ENCODE data around the gene CFHR4.
"Not testable (repeated sequence)": the region's sequence is repeated elsewhere in the genome, so short reads cannot be mapped to it uniquely, and the experiment has no call there.

The CFHR4 gene

GRCh38 chr1:196887515-196888239 lies at the start of gene CFHR4:
CFHR4 (plus strand) TSS chr1:196888052; CDS start chr1:196888151, 99 bp downstream.
- no peak for DNase-seq

- not testable (repeated sequence) for DNase-seq
These were observed 38.0 kb upstream of the CFHR4 start for GRCh38 chr1:196849613-196850492.

DNA sequence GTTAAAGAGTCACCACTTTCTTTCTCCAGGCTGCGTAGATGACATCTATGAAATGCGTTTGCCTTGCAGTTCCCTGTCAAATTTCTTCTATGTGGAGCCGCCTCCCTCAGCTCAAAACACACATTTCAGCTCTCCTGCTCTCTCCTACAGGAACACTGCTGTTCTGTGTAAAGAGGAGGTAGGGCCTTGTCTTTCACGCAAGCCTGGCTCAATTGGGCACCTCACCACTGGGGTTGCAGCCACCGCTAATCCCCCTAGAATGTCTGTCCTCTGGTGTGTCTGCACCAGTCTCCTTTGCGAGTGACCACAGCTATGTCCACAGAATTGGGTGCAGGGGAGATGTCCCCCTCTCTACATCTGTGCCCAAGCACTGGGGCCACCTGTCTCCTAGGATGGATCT lies 31.8 kb upstream of the CFHR4 start:
- no peak for DNase-seq

DNA sequence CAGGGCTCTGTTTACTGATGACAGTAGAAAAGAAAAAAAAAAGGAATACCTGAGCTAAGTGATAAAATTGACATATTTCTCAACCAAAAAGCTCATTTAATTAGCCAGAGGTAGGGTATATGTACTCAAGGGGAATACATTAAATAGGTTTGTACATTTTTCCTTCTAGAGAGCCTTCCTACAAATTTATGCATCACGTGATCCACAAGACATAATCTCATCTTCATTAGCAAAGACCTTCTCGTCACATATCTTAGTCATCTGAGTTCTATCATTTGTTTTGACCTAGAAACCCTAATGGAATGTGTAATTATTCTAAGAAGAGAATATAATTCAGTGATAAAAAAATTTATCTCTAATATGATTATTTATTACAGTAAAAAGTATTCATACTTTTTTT lies 30.7 kb upstream of the CFHR4 start:
- DNase-seq: no peak

DNA sequence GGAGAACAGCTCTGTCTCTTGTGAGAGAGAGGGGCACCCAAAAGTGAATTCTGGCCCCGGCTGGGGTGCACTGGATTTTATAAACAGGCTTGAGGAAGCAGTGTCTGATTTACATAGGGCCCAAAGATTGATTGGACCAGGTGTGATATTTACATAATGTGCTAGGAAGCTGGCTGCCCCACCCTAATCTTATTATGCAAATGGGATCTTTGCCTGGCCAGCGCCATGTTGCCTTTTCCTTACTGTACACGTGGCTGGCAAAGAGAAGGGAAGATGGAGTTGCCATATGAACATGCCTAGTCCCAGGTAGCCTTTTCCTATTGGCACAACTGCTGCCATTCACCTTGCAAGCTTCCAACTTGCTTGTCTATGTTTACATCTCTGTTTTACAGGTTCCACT lies 29.0 kb upstream of the CFHR4 start:
- DNase-seq: no peak

DNA sequence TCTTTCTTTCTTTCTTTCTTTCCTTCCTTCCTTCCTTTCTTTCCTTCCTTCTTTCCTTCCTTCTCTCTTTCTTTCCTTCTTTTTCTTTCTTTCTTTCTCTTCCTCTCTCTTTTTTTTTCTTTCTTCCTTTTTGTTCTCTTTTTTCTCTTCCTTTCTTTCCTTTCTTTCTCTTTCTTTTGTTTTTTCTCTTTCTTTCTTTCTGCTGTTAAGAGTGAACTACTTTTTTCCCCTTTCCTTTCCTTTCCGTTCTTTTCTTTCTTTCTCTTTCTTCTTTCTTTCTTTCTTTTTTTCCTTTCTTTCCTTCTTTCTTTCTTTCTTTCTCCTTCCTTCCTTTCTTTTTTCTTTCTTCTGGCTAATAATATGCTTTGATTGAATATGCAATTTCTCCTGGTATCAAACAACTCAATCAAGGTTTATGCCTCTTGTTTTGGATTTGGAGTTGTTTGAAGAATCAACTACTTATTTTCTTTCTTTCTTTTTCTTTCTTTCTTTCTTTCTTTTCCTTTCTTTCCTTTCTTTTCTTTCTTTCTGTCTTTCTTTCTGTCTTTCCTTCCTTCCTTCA lies 27.4 kb upstream of the CFHR4 start:
- no peak for DNase-seq

DNA sequence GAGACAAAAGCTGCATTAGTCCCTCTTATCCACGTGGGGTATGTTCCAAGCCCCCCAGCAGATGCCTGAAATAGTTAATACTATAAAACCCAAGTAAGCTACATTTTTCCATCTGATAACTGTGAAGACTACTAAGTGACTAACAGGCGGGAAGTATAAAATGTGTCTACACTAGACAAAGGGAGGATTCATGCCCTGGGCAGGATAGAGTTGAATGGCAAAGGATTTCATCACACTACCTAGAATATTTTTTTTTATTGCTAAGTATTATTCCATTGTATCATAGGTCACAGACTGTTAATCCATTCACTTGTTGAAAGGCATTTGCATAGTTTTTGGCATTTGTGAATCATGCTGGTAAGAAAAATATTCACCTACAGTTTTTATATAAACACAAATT lies 26.4 kb upstream of the CFHR4 start:
- DNase-seq: no peak

DNA sequence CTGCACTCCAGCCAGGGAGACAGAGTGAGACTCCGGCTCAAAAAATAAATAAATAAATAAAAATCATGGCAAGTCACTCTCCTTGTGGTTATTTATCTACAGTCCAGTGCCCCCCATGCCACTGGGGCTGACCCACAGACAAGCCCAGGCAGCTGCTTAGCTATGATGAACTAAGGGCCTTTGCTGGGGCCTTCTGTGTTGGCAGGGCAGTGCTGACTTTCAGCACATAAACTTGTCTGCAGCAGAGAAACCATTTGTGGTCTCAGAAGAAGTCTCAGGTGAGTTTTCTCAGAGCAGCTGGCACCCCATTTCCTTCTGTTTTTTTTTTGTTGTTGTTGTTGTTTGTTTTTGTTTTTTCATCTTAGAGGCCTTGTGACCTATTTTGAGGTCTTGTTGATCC lies 20.9 kb upstream of the CFHR4 start:
- DNase-seq: no peak

DNA sequence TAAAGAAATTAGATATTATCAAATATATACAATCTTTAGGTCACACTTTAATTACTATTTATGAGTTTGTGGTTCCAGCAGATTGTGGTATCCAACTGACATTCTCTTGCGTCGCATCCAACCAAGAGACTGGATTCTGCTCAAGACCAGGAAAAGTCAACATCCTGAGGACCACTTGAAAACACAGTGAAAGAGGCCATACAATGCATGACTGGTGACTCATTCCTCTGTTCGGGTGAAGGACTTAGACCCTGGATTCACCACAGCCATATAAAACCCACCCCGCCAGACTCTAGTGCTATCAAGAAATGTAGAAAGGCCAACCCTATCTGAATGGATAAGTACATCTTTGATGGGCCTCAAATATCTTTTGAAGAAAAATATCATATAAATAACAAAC lies 14.5 kb upstream of the CFHR4 start:
- DNase-seq: no peak

DNA sequence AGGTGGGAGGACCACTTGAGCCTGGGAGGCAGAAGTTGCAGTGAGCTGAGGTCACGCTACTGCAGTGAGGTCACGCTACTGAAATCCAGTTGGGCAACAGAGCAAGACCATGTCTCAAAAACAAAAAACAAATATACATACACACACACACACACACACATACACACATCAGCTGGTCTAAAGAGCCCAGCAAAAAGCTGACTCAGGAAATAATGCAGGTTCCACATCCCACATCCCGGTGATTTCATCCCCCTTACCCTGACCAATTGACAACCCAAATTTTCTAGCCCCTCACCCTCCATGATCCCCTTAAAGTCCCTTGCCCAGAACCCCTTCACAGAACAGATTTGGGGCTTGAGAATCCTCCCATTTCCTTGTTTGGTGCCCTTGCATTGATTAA lies 11.9 kb upstream of the CFHR4 start:
- no peak for DNase-seq

- no peak for DNase-seq
These were observed 9.9 kb upstream of the CFHR4 start for GRCh38 chr1:196877964-196878363.

DNA sequence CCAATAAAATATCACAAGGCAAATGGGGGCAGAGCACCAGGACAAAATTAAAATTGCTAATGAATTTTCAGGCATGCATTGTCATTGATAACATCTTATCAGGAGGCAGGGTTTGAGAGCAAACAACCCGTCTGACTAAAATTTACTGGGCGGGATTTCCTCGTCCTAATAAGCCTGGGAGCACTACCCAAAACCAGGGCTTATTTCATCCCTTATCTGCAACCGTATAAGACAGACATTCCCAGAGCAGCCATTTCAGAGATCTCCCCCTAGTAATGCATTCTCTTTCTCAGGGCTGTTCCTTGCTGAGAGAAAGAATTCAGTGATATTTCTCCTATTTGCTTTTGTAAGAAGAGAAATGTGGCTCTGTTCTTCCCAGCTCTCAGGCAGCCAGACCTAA lies 1.3 kb upstream of the CFHR4 start:
- not testable (repeated sequence) for DNase-seq

- no peak for DNase-seq
These were observed 2.8 kb downstream of the CFHR4 start for GRCh38 chr1:196890668-196891067.

GRCh38 chr1:196891251-196891650 lies 3.4 kb downstream of the CFHR4 start:
- no peak for DNase-seq

GRCh38 chr1:196896355-196896754 lies 8.5 kb downstream of the CFHR4 start:
- no peak for DNase-seq

GRCh38 chr1:196897158-196897828 lies 9.4 kb downstream of the CFHR4 start:
- DNase-seq: no peak

- no peak for DNase-seq
These were observed 14.5 kb downstream of the CFHR4 start for GRCh38 chr1:196902344-196902743.

GRCh38 chr1:196910215-196910614 lies 22.4 kb downstream of the CFHR4 start:
- no peak for DNase-seq

DNA sequence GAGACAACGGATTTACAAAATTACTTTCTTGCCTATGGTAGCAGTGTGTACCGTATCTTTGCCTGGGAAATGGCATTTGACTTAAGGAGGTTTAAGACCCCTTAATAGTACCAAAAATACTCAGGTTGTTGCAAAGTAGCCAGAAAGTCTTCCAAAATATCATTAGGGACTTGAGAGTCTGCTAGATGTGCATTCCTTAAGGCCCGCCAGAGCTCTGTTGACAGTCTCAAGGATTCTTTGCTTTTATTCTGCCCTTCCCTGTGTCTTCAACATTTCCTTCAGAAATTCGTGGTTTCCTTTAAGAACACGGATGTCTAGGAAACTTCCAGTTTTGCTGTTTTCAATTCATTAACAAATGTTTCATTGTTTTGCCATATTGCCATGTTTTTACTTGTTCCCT lies 24.4 kb downstream of the CFHR4 start:
- not testable (repeated sequence) for DNase-seq

- not testable (repeated sequence) for DNase-seq
These were observed 39.0 kb downstream of the CFHR4 start for GRCh38 chr1:196926839-196927238.

- not testable (repeated sequence) for DNase-seq
These were observed 45.0 kb downstream of the CFHR4 start for GRCh38 chr1:196932853-196933252.

DNA sequence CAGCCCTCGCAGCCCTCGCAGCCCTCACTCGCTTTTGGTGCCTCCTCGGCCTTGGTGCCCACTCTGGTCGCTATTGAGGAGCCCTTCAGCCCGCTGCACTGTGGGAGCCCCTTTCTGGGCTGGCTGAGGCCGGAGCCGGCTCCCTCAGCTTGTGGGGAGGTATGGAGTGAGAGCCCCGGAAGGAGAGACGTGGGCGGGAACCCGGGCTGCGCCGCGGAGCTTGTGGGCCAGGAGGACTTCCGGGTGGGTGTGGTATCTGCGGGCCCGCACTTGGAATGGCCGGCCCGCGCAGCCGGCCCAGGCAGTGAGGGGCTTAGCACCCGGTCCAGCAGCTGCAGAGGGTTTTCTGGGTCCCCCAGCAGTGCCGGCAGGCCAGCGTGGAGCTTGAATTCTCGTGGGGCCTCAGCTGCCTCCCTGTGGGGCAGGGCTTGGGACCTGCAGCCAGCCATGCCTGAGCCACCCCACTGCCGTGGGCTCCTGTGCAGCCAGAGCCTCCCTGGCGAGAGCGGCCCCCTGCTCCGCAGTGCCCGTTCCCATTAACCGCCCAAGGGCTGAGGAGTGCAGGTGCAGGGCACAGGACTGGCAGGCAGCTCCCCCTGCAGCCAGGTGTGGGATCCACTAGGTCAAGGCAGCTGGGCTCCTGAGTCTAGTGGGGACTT lies 45.8 kb downstream of the CFHR4 start:
- DNase-seq: no peak

DNA sequence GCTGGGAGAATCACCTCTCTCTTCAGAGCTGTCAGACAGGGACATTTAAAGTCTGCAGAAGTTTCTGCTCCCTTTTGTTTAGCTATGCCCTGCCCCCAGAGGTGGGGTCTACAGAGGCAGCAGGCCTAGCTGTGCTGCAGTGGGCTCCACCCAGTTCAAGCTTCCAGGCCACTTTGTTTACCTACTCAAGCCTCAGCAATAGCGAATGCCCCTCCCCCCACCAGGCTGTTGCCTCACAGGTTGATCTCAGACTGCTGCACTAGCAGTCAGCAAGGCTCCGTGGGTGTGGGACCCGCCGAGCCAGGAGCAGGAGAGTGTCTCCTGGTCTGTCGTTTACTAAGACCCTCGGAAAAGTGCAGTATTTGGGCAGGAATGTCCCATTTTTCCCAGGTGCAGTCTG lies 53.6 kb downstream of the CFHR4 start:
- DNase-seq: not testable (repeated sequence)
